K562 (cell line): ENCODE measurements around the gene GEMIN4. TPM values are rescaled to one million over a fixed set of nuclear protein-coding genes. Genes with fewer than 3 reads are reported as not detected.

Source experiments
- ARID3B ChIP-seq: fragments of 250-450 bp; sonication (Bioruptor Pico); IDR thresholded peaks from 2 replicates; pipeline ENCODE4 v1.4.0; 2020; ENCODE audit warnings: borderline replicate concordance
- CEBPZ ChIP-seq: fragments of 150-350 bp; IDR thresholded peaks from 2 replicates; pipeline ENCODE4 v1.6.1; 2014; ENCODE audit warnings: low read depth, mild to moderate bottlenecking, low read length, borderline replicate concordance
- CTBP1 ChIP-seq: fragments of 450-650 bp; IDR thresholded peaks from 2 replicates; pipeline ENCODE4 v1.6.1; 2016; ENCODE audit warnings: borderline replicate concordance
- EHMT2 ChIP-seq: fragments of 450-650 bp; IDR thresholded peaks from 2 replicates; pipeline ENCODE4 v1.6.1; 2018; ENCODE audit warnings: antibody characterized with exemption
- ELF1 ChIP-seq: fragments of 200-800 bp; sonication (Bioruptor generic); IDR thresholded peaks from 2 replicates; pipeline ENCODE4 v1.6.1; 2016; ENCODE audit warnings: missing genetic modification characterization, missing compliant biosample characterization
- ETV5 ChIP-seq: sonication (generic); formaldehyde crosslinking; IDR thresholded peaks from 2 replicates; pipeline ENCODE4 v1.4.0; 2020; ENCODE audit warnings: low read depth, mild to moderate bottlenecking, missing genetic modification reagents
- GMEB1 ChIP-seq: fragments of 250-450 bp; sonication (Bioruptor Pico); IDR thresholded peaks from 2 replicates; pipeline ENCODE4 v1.4.0; 2020; ENCODE audit warnings: mild to moderate bottlenecking
- KDM1A ChIP-seq, 2 experiments: fragments of 450-650 bp; IDR thresholded peaks; 2 replicates each; pipeline ENCODE4 v1.6.1; 2016; ENCODE audit warnings: mild to moderate bottlenecking in 2 of 2
- MED1 ChIP-seq: sonication (generic); formaldehyde crosslinking; IDR thresholded peaks from 2 replicates; pipeline ENCODE4 v1.8.1; 2023; ENCODE audit warnings: missing genetic modification reagents, borderline replicate concordance
- NKRF ChIP-seq: fragments of 450-650 bp; IDR thresholded peaks from 2 replicates; pipeline ENCODE4 v1.6.1; 2016; ENCODE audit warnings: borderline replicate concordance
- NR4A1 ChIP-seq, 2 experiments: fragments of 250-450 bp in 1 of 2; fragments of 450-650 bp in 1 of 2; sonication (Bioruptor Pico) in 1 of 2; IDR thresholded peaks; 2 replicates each; pipeline versions ENCODE4 v1.4.0 to v1.6.1; 2016 to 2020; ENCODE audit warnings: mild to moderate bottlenecking in 2 of 2, missing compliant biosample characterization in 1 of 2, missing genetic modification characterization in 1 of 2, moderate library complexity in 1 of 2
- POLR3G ChIP-seq: IDR thresholded peaks from 2 replicates; pipeline ENCODE4 v1.6.1; 2011; ENCODE audit not compliant: insufficient read length, insufficient replicate concordance; ENCODE audit errors: extremely low read depth
- RBM25 ChIP-seq: fragments of 200-400 bp; formaldehyde crosslinking; IDR thresholded peaks from 2 replicates; pipeline ENCODE4 v1.6.1; 2018; ENCODE audit warnings: low read length, low read depth, moderate library complexity; ENCODE audit not compliant: severe bottlenecking
- SOX6 ChIP-seq: fragments of 450-650 bp; IDR thresholded peaks from 2 replicates; pipeline ENCODE4 v1.6.1; 2014; ENCODE audit warnings: mild to moderate bottlenecking
- SUPT5H ChIP-seq: fragments of 450-650 bp; IDR thresholded peaks from 2 replicates; pipeline ENCODE4 v1.6.1; 2016
- XRCC4 ChIP-seq: IDR thresholded peaks from one replicate; pipeline ENCODE4 v1.6.1; 2011; ENCODE audit not compliant: insufficient read depth, insufficient read length; ENCODE audit errors: extremely low read depth
- XRCC5 ChIP-seq: fragments of 200-400 bp; formaldehyde crosslinking; IDR thresholded peaks from 2 replicates; pipeline ENCODE4 v1.6.1; 2017; ENCODE audit warnings: low read depth, mild to moderate bottlenecking, low read length
- ZNF282 ChIP-seq: sonication (generic); formaldehyde crosslinking; IDR thresholded peaks from 2 replicates; pipeline ENCODE4 v1.8.1; 2023; ENCODE audit warnings: missing genetic modification reagents
- ZNF764 ChIP-seq: fragments of 250-450 bp; sonication (Bioruptor Pico); IDR thresholded peaks from 2 replicates; pipeline ENCODE4 v1.4.0; 2020; ENCODE audit warnings: low read depth, mild to moderate bottlenecking, moderate library complexity
- ZNF77 ChIP-seq: fragments of 250-450 bp; sonication (Bioruptor Pico); IDR thresholded peaks from 2 replicates; pipeline ENCODE4 v1.5.0; 2020
- polyA plus RNA-seq, 8 experiments: library from polyadenylated mRNA; depleted of rRNA in 4 of 8; stranded (reverse) in 5 of 8; unstranded in 3 of 8; fragments of >200 nt; fragmentation: Nextera tagmentation in 2 of 8; fragmentation: Illumina TruSeq in 1 of 8; extraction: Ambion mirVana in 2 of 8; extraction: Trizol in 1 of 8; gene quantifications; 2 replicates each; pipeline versions ENCODE4 v1.2.1 to v1.2.3, GENCODE V29; 2011 to 2014; ENCODE audit warnings: inconsistent platforms in 1 of 8, missing spikeins in 1 of 8
- total RNA-seq, 7 experiments: library from RNA; depleted of rRNA in 6 of 7; stranded (reverse); fragments of >200 nt in 6 of 7; fragmentation: Illumina TruSeq in 2 of 7; extraction: Trizol in 2 of 7; gene quantifications; 2 replicates each; pipeline versions ENCODE4 v1.2.1 to v1.2.3, GENCODE V29; 2011 to 2021; ENCODE audit warnings: low replicate concordance in 1 of 7

Gene GEMIN4
- total and polyA plus RNA-seq, 9 of the 15 experiments (the other 6 are each of a cell fraction or from before 2014, with no cell fraction given): 1.8 to 42.5 (median 10.8) TPM

GRCh38 chr17:732067-732901 lies 19.8 kb downstream of the GEMIN4 start, which contains the start of gene TLCD3A (continued):
- TF ChIP-seq CTBP1 (peak; percentile 21; the same call in 1 of the 2 replicates), SUPT5H (no peak), NR4A1 (CRISPR knock-in tag; IDR thresholded peaks at IDR 0.05) (no peak), NR4A1 (tag; IDR thresholded peaks at IDR 0.05) (no peak), RBM25 (no peak), ELF1 (no peak), SOX6 (no peak), NKRF (no peak), POLR3G (no peak), ZNF77 (no peak), XRCC5 (no peak), MED1 (no peak), ZNF764 (CRISPR knock-in tag) (no peak), ARID3B (CRISPR knock-in tag) (no peak), KDM1A (IDR thresholded peaks at IDR 0.05) (no peak), GMEB1 (CRISPR knock-in tag) (no peak), ETV5 (CRISPR knock-in tag) (no peak), ZNF282 (CRISPR knock-in tag) (no peak), EHMT2 (no peak), CEBPZ (no peak), XRCC4 (no peak)
